Gastroesophageal sphincter (tissue), 3 donors: ENCODE data around the gene ATP7A.

Experiments
- CTCF ChIP-seq, 4 experiments: fragments of 200-600 bp in 2 of 4; fragments of 450-650 bp in 2 of 4; sonication (generic) in 1 of 4; IDR thresholded peaks; one replicate each; pipeline ENCODE4 v1.5.1; 2017 to 2019; ENCODE audit warnings: antibody characterized with exemption in 4 of 4, mild to moderate bottlenecking in 2 of 4, moderate library complexity in 2 of 4
- POLR2A ChIP-seq, 2 donors: fragments of 450-650 bp; IDR thresholded peaks; one replicate each; pipeline ENCODE4 v1.6.1; 2017; ENCODE audit warnings: antibody characterized with exemption in 2 of 2, mild to moderate bottlenecking in 2 of 2, moderate library complexity in 1 of 2
- POLR2AphosphoS5 ChIP-seq: sonication (generic); formaldehyde crosslinking; IDR thresholded peaks from one replicate; pipeline ENCODE4 v1.6.1; 2017; ENCODE audit warnings: antibody characterized with exemption

- TF ChIP-seq POLR2AphosphoS5: no peak
- no peak for TF ChIP-seq CTCF (IDR thresholded peaks at IDR 0.05)
- no peak for TF ChIP-seq POLR2A (IDR thresholded peaks at IDR 0.05)
These were observed 35.1 kb upstream of the ATP7A start for GRCh38 chrX:77875372-77875771.
